WTC11 (cell line): ENCODE measurements around the gene CFAP97. TPM values are rescaled to one million over a fixed set of nuclear protein-coding genes. Genes with fewer than 3 reads are reported as not detected.

Experiments used
- ATAC-seq: fragments of 200-7000 bp; cut with Tn5 transposase; 2 replicates; pipeline ENCODE4 v1.10.0; 2021; ENCODE audit warnings: mild to moderate bottlenecking, moderate library complexity
- CTCF ChIA-PET: fragments of 300-600 bp; sonication (Branson Sonifier 250); formaldehyde crosslinking; loops from one replicate; lab custom pipeline; 2021; ENCODE audit warnings: antibody characterized with exemption; lab: Charles Lee
- POLR2A ChIA-PET: fragments of 350-600 bp; sonication (Branson Sonifier 250); formaldehyde crosslinking; loops from one replicate; lab custom pipeline; 2021; ENCODE audit warnings: antibody characterized with exemption; lab: Charles Lee
- DNase-seq: peaks from one replicate; pipeline ENCODE4 v3.0.0; 2021; ENCODE audit warnings: low spot score
- H3K27ac Mint-ChIP-seq: 2 replicates; pipeline ENCODE4 v1.8.0; 2021; ENCODE audit warnings: mixed read lengths
- H3K27me3 Mint-ChIP-seq: 2 replicates; pipeline ENCODE4 v1.8.0; 2021; ENCODE audit warnings: low read depth, mild to moderate bottlenecking, moderate library complexity, mixed read lengths
- H3K36me3 Mint-ChIP-seq: 2 replicates; pipeline ENCODE4 v1.8.0; 2021; ENCODE audit warnings: mixed read lengths
- H3K4me1 Mint-ChIP-seq: 2 replicates; pipeline ENCODE4 v1.8.0; 2022; ENCODE audit warnings: mixed read lengths
- H3K4me3 Mint-ChIP-seq: 2 replicates; pipeline ENCODE4 v1.8.0; 2021; ENCODE audit warnings: mild to moderate bottlenecking, moderate library complexity, mixed read lengths
- H3K9me3 Mint-ChIP-seq: 2 replicates; pipeline ENCODE4 v1.8.0; 2021; ENCODE audit warnings: mixed read lengths
- FOXJ3 ChIP-seq: sonication (generic); formaldehyde crosslinking; IDR thresholded peaks from 2 replicates; pipeline ENCODE4 v1.9.0; 2021; ENCODE audit warnings: missing genetic modification reagents, mild to moderate bottlenecking, borderline replicate concordance
- FOXK1 ChIP-seq: sonication (generic); formaldehyde crosslinking; IDR thresholded peaks from 2 replicates; pipeline ENCODE4 v1.8.0; 2022; ENCODE audit warnings: mild to moderate bottlenecking, moderate library complexity, missing genetic modification reagents
- HMGA2 ChIP-seq: fragments of 250-450 bp; sonication (Bioruptor Pico); IDR thresholded peaks from 2 replicates; pipeline ENCODE4 v1.4.0; 2021; ENCODE audit warnings: mild to moderate bottlenecking, moderate library complexity
- KAT7 ChIP-seq: sonication (generic); formaldehyde crosslinking; IDR thresholded peaks from 2 replicates; pipeline ENCODE4 v1.8.1; 2023; ENCODE audit warnings: missing genetic modification reagents, mild to moderate bottlenecking, borderline replicate concordance
- NFATC4 ChIP-seq: fragments of 250-450 bp; sonication (Bioruptor Pico); IDR thresholded peaks from 2 replicates; pipeline ENCODE4 v1.9.0; 2021; ENCODE audit warnings: mild to moderate bottlenecking
- NFYB ChIP-seq: sonication (generic); formaldehyde crosslinking; conservative IDR thresholded peaks from 2 replicates; pipeline ENCODE4 v1.8.0; 2022; ENCODE audit warnings: low read depth, missing genetic modification reagents
- SMAD3 ChIP-seq: sonication (generic); formaldehyde crosslinking; IDR thresholded peaks from 2 replicates; pipeline ENCODE4 v1.8.0; 2022; ENCODE audit warnings: missing genetic modification reagents, mild to moderate bottlenecking, borderline replicate concordance
- TEAD1 ChIP-seq: sonication (generic); formaldehyde crosslinking; IDR thresholded peaks from 2 replicates; pipeline ENCODE4 v1.8.0; 2022; ENCODE audit warnings: mild to moderate bottlenecking, missing genetic modification reagents
- ZNF121 ChIP-seq: sonication (generic); formaldehyde crosslinking; IDR thresholded peaks from 2 replicates; pipeline ENCODE4 v1.8.0; 2023; ENCODE audit warnings: missing genetic modification reagents
- ZNF232 ChIP-seq: sonication (generic); formaldehyde crosslinking; IDR thresholded peaks from 2 replicates; pipeline ENCODE4 v1.8.0; 2022; ENCODE audit warnings: mild to moderate bottlenecking, missing genetic modification reagents
- ZNF512 ChIP-seq: sonication (generic); formaldehyde crosslinking; IDR thresholded peaks from 2 replicates; pipeline ENCODE4 v1.8.1; 2022; ENCODE audit warnings: missing genetic modification reagents, borderline replicate concordance
- ZSCAN18 ChIP-seq: fragments of 250-450 bp; sonication (Bioruptor Pico); IDR thresholded peaks from 2 replicates; pipeline ENCODE4 v2.1.2; 2022; ENCODE audit warnings: mild to moderate bottlenecking, moderate library complexity
- total RNA-seq: library from RNA; stranded (reverse); gene quantifications from 3 replicates; pipeline ENCODE4 v1.2.3, GENCODE V29; 2021
- TF ChIP-seq, protein P1 (sequence below): sonication (generic); formaldehyde crosslinking; IDR thresholded peaks from 2 replicates; pipeline ENCODE4 v1.8.0; 2022; ENCODE audit warnings: mild to moderate bottlenecking, missing genetic modification reagents
- TF ChIP-seq, protein P2 (sequence below): sonication (generic); formaldehyde crosslinking; IDR thresholded peaks from 2 replicates; pipeline ENCODE4 v1.8.0; 2022; ENCODE audit warnings: missing genetic modification reagents
- TF ChIP-seq, protein P3 (sequence below): sonication (generic); formaldehyde crosslinking; IDR thresholded peaks from 2 replicates; pipeline ENCODE4 v1.8.0; 2022; ENCODE audit warnings: mild to moderate bottlenecking, missing genetic modification reagents
- TF ChIP-seq, protein P4 (sequence below): fragments of 200-600 bp; IDR thresholded peaks from 2 replicates; pipeline ENCODE4 v1.8.0; 2022; ENCODE audit warnings: antibody characterized with exemption
- TF ChIP-seq, protein P5 (sequence below): fragments of 250-450 bp; sonication (Bioruptor Pico); IDR thresholded peaks from 2 replicates; pipeline ENCODE4 v1.8.0; 2021; ENCODE audit warnings: mild to moderate bottlenecking

The CFAP97 gene
- total RNA-seq, 1 experiment from 2014 or later = 40.3 TPM

DNA sequence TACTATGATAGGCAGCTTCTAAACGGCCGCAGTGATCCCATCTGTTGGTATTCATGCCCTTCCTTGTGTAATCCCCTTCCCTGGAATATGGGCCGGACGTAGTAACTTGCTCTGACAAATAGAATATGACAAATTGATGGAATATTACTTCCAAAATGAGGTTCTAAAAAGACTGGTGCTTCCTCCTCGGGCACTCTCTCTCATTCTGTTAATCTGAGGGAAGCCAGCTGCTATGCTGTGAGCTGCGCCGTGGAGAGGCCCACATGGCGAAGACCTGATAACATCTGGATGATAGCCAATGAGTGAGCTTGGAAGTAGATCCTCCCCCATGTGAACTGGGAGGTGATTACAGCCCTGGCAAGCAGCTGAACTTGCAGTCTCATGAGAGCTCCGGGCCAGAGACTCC lies 88.0 kb downstream of the CFAP97 start:
- POLR2A ChIA-PET = interaction anchor here (0.9 to 1.8 kb wide), 4 partner anchors 13 to 98 kb away, joined by 3 to 5 read pairs (median 4); partner anchors contain the start of genes HELT and SLC25A4
- Mint-ChIP-seq H3K36me3 (no peaks in the 10 kb centered on the region), H3K4me3 (no peak overlapping the region), H3K9me3 (no peaks in the 10 kb centered on the region), H3K4me1 (peaks cover 59% of the 10 kb centered on the region), H3K27ac (peak overlapping the region; percentile 90), H3K27me3 (no peaks in the 10 kb centered on the region)
- TF ChIP-seq ZSCAN18 = no peak
- 0 out of 2 replicates have a peak, but pooled peaks have one; percentile 63 for TF ChIP-seq ZNF232 (CRISPR knock-in tag)
- TF ChIP-seq, protein P1, sequence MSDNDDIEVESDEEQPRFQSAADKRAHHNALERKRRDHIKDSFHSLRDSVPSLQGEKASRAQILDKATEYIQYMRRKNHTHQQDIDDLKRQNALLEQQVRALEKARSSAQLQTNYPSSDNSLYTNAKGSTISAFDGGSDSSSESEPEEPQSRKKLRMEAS (CRISPR knock-in tag) = peak; percentile 64
- 0 out of 2 replicates have a peak, but pooled peaks have one; percentile 28 for TF ChIP-seq SMAD3 (CRISPR knock-in tag)
- TF ChIP-seq TEAD1 (CRISPR knock-in tag) = 0 out of 2 replicates have a peak, but pooled peaks have one; percentile 46
- TF ChIP-seq NFATC4 = no peak
- TF ChIP-seq, protein P2, sequence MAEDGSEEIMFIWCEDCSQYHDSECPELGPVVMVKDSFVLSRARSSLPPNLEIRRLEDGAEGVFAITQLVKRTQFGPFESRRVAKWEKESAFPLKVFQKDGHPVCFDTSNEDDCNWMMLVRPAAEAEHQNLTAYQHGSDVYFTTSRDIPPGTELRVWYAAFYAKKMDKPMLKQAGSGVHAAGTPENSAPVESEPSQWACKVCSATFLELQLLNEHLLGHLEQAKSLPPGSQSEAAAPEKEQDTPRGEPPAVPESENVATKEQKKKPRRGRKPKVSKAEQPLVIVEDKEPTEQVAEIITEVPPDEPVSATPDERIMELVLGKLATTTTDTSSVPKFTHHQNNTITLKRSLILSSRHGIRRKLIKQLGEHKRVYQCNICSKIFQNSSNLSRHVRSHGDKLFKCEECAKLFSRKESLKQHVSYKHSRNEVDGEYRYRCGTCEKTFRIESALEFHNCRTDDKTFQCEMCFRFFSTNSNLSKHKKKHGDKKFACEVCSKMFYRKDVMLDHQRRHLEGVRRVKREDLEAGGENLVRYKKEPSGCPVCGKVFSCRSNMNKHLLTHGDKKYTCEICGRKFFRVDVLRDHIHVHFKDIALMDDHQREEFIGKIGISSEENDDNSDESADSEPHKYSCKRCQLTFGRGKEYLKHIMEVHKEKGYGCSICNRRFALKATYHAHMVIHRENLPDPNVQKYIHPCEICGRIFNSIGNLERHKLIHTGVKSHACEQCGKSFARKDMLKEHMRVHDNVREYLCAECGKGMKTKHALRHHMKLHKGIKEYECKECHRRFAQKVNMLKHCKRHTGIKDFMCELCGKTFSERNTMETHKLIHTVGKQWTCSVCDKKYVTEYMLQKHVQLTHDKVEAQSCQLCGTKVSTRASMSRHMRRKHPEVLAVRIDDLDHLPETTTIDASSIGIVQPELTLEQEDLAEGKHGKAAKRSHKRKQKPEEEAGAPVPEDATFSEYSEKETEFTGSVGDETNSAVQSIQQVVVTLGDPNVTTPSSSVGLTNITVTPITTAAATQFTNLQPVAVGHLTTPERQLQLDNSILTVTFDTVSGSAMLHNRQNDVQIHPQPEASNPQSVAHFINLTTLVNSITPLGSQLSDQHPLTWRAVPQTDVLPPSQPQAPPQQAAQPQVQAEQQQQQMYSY (CRISPR knock-in tag) = no peak
- TF ChIP-seq, protein P3, sequence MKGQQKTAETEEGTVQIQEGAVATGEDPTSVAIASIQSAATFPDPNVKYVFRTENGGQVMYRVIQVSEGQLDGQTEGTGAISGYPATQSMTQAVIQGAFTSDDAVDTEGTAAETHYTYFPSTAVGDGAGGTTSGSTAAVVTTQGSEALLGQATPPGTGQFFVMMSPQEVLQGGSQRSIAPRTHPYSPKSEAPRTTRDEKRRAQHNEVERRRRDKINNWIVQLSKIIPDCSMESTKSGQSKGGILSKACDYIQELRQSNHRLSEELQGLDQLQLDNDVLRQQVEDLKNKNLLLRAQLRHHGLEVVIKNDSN = 0 out of 2 replicates have a peak, but pooled peaks have one; percentile 18
- TF ChIP-seq, protein P4, sequence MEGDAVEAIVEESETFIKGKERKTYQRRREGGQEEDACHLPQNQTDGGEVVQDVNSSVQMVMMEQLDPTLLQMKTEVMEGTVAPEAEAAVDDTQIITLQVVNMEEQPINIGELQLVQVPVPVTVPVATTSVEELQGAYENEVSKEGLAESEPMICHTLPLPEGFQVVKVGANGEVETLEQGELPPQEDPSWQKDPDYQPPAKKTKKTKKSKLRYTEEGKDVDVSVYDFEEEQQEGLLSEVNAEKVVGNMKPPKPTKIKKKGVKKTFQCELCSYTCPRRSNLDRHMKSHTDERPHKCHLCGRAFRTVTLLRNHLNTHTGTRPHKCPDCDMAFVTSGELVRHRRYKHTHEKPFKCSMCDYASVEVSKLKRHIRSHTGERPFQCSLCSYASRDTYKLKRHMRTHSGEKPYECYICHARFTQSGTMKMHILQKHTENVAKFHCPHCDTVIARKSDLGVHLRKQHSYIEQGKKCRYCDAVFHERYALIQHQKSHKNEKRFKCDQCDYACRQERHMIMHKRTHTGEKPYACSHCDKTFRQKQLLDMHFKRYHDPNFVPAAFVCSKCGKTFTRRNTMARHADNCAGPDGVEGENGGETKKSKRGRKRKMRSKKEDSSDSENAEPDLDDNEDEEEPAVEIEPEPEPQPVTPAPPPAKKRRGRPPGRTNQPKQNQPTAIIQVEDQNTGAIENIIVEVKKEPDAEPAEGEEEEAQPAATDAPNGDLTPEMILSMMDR = no peak
- peak; percentile 48; the same call in 1 of the 2 replicates for TF ChIP-seq NFYB (CRISPR knock-in tag)
- CTCF ChIA-PET = interaction anchor here (0.5 to 1.9 kb wide), 12 partner anchors 10 to 913 kb away, joined by 3 to 14 read pairs (median 4); partner anchors contain the start of gene SLC25A4
- peak; percentile 98 for ATAC-seq
- peak; percentile 66 for DNase-seq

DNA sequence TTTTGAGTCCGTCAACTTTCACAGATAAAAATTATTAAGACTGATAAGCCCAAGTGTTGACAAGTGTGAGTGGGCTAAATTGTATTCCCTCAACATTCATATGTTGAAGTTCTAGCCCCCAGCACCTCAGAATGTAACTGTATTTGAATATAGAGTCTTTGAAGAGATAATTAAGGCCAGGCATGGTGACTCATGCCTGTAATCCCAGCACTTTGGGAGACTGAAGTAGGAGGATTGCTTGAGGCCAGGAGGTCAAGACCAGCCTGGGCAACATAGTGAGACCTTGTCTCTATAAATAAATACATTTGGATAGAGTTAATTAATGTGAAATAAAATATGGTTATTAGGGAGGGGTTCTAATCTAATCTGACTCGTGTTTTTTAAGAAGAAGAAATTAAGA lies 90.5 kb downstream of the CFAP97 start:
- TF ChIP-seq TEAD1 (CRISPR knock-in tag) (no peak), ZNF121 (CRISPR knock-in tag) (peak; percentile 14; the same call in 1 of the 2 replicates), FOXJ3 (no peak), HMGA2 (CRISPR knock-in tag) (no peak)
- TF ChIP-seq, all 79 proteins: peak for 1
- ATAC-seq (no peak), DNase-seq (no peak)
- Mint-ChIP-seq H3K4me3 (no peak overlapping the region), H3K27me3 (no peaks in the 10 kb centered on the region), H3K4me1 (peaks cover 67% of the 10 kb centered on the region), H3K27ac (no peak overlapping the region), H3K36me3 (peaks cover 4% of the 10 kb centered on the region), H3K9me3 (peaks cover 6% of the 10 kb centered on the region)
- POLR2A ChIA-PET = no interaction called here
- CTCF ChIA-PET = no interaction called here

DNA sequence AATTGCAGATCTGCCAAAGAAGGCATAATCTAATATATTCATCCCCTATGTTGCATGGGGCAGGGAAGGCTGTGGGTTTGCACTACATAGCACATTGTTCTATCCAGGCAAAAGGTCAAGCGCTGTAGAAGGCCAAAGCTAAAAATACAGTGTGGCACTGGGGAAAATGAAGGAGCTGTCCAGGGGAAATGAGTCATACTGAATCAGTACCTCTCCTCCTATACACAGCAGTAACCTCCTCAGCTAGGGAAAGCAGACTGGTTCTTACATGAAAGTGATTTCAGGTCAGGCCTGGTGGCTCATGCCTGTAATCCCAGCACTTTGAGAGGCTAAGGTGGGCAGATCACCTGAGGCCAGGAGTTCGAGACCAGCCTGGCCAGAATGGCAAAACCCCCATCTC lies 91.7 kb downstream of the CFAP97 start:
- TF ChIP-seq SMAD3 (CRISPR knock-in tag) (no peak), KAT7 (no peak), FOXK1 (CRISPR knock-in tag) (no peak), ZNF512 (CRISPR knock-in tag) (no peak), FOXJ3 (no peak)
- TF ChIP-seq, protein P5, sequence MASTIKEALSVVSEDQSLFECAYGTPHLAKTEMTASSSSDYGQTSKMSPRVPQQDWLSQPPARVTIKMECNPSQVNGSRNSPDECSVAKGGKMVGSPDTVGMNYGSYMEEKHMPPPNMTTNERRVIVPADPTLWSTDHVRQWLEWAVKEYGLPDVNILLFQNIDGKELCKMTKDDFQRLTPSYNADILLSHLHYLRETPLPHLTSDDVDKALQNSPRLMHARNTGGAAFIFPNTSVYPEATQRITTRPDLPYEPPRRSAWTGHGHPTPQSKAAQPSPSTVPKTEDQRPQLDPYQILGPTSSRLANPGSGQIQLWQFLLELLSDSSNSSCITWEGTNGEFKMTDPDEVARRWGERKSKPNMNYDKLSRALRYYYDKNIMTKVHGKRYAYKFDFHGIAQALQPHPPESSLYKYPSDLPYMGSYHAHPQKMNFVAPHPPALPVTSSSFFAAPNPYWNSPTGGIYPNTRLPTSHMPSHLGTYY = no peak
- Mint-ChIP-seq H3K4me3 (no peak overlapping the region), H3K36me3 (peaks cover 4% of the 10 kb centered on the region), H3K4me1 (peaks cover 73% of the 10 kb centered on the region), H3K27me3 (no peaks in the 10 kb centered on the region), H3K27ac (no peak overlapping the region; the same call in 1 of the 2 replicates), H3K9me3 (peaks cover 6% of the 10 kb centered on the region)
- ATAC-seq (no peak), DNase-seq (no peak)
- ChIA-PET POLR2A (no interaction called here), CTCF (interaction anchor here (0.9 kb wide), 1 partner anchor 11 kb away, joined by 3 read pairs; no protein-coding TSS in a partner anchor)
